GM19468 (cell line): ENCODE measurements around the gene SYNE2.
"Not testable (repeated sequence)": the region's sequence is repeated elsewhere in the genome, so short reads cannot be mapped to it uniquely, and the experiment has no call there.

ENCODE experiments used
- ATAC-seq: cut with Tn5 transposase; IDR thresholded peaks from one replicate; pipeline ENCODE4 v1.9.1; 2021; ENCODE audit warnings: mild to moderate bottlenecking, moderate library complexity, moderate number of reproducible peaks; ENCODE audit not compliant: unreplicated experiment; ENCODE audit errors: extremely low read depth

The SYNE2 gene

GRCh38 chr14:63852817-63853731 lies at the start of gene SYNE2:
SYNE2 (plus strand) TSS chr14:63853004; CDS start chr14:63909149, 56,145 bp downstream.
- peak; percentile 67 for ATAC-seq

DNA sequence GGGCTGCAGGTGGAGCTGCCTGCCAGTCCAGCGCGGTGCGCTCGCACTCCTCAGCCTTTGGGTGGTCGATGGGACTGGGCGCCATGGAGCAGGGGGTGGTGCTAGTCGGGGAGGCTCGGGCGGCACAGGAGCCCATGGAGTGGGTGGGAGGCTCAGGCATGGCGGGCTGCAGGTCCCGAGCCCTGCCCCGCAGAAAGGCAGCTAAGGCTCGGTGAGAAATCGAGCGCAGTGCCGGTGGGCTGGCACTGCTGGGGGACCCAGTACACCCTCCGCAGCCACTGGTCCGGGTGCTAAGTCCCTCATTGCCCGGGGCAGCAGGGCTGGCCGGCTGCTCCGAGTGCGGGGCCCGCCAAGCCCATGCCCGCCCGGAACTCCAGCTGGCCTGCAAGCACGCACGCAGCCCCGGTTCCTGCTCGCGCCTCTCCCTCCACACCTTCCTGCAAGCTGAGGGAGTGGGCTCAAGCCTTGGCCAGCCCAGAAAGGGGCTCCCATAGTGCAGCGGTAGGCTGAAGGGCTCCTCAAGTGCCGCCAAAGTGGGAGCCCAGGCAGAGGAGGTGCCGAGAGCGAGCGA lies 49.5 kb upstream of the SYNE2 start:
- ATAC-seq: not testable (repeated sequence)

GRCh38 chr14:63806064-63806463 lies 46.7 kb upstream of the SYNE2 start:
- not testable (repeated sequence) for ATAC-seq

GRCh38 chr14:63811692-63812091 lies 41.1 kb upstream of the SYNE2 start:
- ATAC-seq: not testable (repeated sequence)

- no peak for ATAC-seq
Measured at GRCh38 chr14:63833728-63834127, 19.1 kb upstream of the SYNE2 start.

DNA sequence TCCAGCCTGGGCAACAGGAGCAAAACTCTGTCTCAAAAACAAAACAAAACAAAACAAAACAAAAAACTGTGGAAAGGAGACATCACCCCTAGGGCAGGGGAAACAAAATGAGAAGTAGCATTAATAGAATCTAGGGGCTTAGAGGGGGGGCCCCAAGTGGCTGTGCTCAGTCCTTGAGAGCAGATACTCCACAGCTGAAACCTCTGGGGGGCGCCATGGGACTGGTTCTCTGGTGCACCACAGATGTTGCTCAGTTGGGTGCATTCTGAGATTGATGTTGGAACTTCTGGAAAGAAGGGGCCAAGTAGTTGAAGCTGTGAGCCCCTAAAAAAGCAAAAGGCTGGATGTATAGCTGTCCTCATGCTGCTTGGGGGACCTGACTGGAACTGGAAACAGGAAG lies 11.8 kb upstream of the SYNE2 start:
- no peak for ATAC-seq

- ATAC-seq: no peak
Measured at GRCh38 chr14:63843796-63844195, 9.0 kb upstream of the SYNE2 start.

DNA sequence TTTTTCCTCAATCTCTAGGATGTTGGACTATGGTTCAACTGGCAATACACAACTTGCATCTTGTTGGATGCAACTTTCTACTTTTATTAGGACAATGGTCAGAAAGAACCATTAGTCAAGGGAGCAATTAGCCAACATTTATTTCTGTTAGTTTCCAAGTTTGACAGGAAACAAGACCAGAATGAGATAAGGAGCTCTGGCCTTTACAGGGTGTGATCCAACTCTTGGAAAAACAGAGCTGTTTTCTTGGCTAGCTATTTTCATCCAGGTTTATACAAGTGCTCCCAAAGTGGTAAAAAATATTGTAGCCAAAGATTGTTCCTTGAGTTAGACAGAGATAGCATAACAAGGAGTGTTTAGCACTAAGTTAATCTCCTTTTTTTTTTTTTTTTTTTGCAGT lies 3.9 kb upstream of the SYNE2 start:
- ATAC-seq: no peak

- ATAC-seq: no peak
Measured at GRCh38 chr14:63852271-63852816, 460 bp upstream of the SYNE2 start.

DNA sequence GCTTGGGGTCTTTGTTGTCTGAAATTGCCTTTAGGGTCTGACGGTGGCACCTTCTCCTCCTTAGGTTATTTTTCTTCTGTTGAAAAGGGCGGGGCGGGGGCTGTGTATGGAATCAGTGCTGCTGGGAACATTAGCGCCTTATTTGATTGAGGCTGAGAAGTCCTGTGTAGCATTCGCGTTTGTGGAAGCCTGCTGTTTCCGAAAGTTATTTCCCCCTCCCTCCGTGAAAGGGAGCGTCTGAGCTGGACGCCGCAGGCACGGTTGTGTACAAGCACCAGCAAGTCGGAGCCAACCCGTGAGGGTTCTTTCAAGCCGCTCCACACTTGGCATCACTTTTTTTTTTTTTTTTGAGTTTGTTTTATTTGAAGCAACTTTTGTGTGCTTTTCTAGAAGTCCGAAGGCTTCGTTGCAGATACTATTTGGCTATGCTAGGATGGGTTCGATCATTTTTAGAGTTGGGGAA lies 1.1 kb downstream of the SYNE2 start:
- ATAC-seq: no peak

DNA sequence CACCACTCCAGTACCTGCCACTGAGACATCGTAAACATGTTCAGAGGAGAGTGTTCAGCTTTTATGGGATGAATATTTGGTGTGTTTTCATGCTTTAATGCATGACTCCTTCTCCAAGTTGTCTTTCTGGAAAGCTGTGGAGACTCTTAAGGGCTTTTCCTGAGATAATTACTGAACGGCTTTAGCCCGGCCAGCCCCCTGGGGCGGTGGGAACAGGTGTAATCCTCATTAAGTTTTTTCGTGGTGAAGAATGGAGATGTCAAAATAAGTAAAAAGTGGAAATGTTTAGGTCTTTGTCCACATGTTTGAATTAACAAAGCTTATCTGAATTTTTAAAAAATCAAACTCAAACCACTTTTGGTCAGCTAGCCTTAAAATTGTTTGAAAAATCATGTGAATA lies 1.5 kb downstream of the SYNE2 start:
- no peak for ATAC-seq

- ATAC-seq: no peak
Measured at GRCh38 chr14:63855281-63855680, 2.5 kb downstream of the SYNE2 start.

- no peak for ATAC-seq
Measured at GRCh38 chr14:63857466-63858030, 4.7 kb downstream of the SYNE2 start.

- ATAC-seq: no peak
Measured at GRCh38 chr14:63860146-63860545, 7.3 kb downstream of the SYNE2 start.

DNA sequence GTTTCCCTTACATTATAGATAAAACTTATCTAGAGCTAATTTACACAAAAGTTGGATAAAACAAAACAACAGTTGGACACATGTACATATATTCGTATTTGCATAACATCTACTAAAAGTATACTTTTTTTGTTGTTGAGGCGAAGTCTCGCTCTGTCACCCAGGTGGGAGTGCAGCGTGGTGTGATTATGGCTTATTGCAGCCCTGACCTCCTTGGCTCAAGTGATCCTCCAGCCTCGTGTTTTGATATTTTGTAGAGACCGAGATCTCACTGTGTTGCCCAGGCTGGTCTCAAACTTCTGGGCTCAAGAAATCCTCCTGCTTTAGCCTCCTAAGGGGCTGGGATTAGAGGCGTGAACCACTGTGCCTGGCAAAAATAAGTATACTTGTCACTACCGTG lies 9.4 kb downstream of the SYNE2 start:
- ATAC-seq: no peak

GRCh38 chr14:63863004-63863403 lies 10.2 kb downstream of the SYNE2 start:
- ATAC-seq: no peak

- ATAC-seq: not testable (repeated sequence)
Measured at GRCh38 chr14:63864775-63865174, 12.0 kb downstream of the SYNE2 start.

DNA sequence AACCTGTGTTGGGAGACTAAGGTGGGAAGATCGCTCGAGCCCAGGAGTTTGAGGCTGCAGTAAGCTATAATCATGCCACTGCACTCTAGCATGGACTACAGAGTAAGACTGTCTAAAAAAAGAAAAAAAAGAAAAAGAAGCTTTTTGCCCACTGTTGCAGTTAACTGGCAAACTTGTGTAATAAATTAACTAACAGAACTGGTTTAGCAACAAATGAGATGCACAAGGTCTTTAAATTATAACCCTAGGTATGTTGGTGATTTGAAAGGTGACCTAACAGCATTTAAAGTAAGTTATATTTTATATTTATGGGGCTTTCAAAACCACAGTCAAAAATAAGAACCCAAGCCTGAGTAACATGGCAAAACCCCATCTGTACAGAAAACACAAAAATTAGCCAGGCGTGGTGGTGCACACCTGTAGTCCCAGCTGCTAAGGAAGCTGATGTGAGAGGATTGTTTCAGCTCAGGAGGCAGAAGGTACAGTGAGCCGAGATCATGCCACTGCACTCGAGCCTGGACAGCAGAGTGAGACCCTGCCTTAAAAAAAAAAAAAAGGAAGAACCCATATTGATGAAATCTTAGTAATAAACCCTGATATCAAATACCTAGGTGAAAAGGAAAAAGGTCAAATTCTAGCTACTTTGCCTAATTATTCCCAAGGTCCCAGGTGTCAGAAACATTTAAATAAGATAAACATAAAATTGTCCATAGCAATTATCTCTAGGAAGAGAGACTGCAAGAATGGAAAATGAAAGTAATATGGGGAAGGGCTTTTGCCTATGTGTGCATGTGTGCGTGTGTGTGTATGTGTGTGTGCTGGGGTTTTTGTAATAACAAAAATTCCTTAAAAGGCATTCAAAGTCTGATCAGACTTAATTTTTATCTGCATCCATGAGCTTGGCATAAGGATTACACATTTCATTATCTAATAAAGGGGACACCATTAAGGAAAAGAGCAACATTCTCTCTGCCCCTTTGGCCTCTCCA lies 15.4 kb downstream of the SYNE2 start:
- ATAC-seq: no peak

DNA sequence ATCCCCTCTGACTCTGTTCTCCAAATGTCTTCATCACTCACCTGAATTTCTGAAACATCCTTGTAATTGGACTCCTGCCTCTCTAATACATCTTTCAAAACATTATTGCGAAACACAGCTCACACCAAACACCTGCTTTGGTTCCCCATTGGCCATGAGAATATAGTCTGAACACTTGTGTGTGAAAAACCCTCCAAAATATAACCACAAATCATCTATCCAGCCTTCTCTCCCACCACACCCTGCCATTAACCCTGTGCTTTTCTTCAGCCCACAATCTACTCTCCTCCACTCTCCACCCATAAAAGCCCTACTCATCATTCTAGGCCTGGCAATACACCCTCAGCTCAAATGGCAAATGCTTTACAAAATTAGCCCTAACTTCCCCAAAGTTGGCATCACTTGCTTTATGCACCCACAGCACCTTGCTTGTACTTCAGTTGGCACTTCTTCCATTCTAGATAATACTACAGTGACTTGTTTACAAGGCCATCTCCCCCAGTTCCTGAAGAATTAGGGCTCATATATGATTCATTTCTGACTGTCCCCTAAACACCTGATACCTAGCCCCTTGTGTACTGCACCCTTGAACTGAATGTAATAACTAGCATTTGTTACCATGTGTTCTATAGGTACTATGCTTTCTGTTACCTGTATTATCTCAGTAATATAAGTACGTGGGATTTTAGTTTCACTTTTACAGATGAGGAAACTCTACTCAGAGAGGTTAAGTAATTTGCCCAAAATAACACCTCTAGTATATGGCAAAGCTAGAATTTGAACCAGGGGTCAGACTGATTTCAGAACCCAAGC lies 17.3 kb downstream of the SYNE2 start:
- ATAC-seq: not testable (repeated sequence)
